Calu3 (cell line): ENCODE results near the gene PRICKLE1. TPM values are rescaled to one million over a fixed set of nuclear protein-coding genes. Genes with fewer than 3 reads are reported as not detected.

Experiments used
- BruUV-seq: library from RNA; stranded (reverse); fragments of 400-500 nt; replicated peaks from 2 replicates; lab custom pipeline; 2021; lab: Mats Ljungman, UMichigan
- CTCF ChIA-PET: fragments of 300-600 bp; sonication (Branson Sonifier 250); formaldehyde crosslinking; loops from one replicate; lab custom pipeline; 2022; ENCODE audit warnings: antibody characterized with exemption; lab: Charles Lee
- DNase-seq: peaks from one replicate; pipeline ENCODE4 v3.0.0; 2022
- H3K27ac Mint-ChIP-seq: one replicate; pipeline ENCODE4 v1.8.0; 2022; ENCODE audit warnings: mixed read lengths; ENCODE audit not compliant: unreplicated experiment
- H3K27me3 Mint-ChIP-seq: one replicate; pipeline ENCODE4 v1.8.0; 2022; ENCODE audit warnings: mixed read lengths; ENCODE audit not compliant: unreplicated experiment
- H3K36me3 Mint-ChIP-seq: one replicate; pipeline ENCODE4 v1.8.0; 2022; ENCODE audit warnings: mild to moderate bottlenecking, moderate library complexity, mixed read lengths; ENCODE audit not compliant: insufficient read depth, unreplicated experiment
- H3K4me1 Mint-ChIP-seq: one replicate; pipeline ENCODE4 v1.8.0; 2022; ENCODE audit warnings: mild to moderate bottlenecking, low read depth, mixed read lengths; ENCODE audit not compliant: unreplicated experiment
- H3K4me3 Mint-ChIP-seq: one replicate; pipeline ENCODE4 v1.8.0; 2022; ENCODE audit warnings: mild to moderate bottlenecking, low read depth, moderate library complexity, mixed read lengths; ENCODE audit not compliant: unreplicated experiment
- H3K9me3 Mint-ChIP-seq: one replicate; pipeline ENCODE4 v1.8.0; 2022; ENCODE audit warnings: low read depth, mixed read lengths; ENCODE audit not compliant: unreplicated experiment
- CTCF ChIP-seq: fragments of 200-600 bp; IDR thresholded peaks from one replicate; pipeline ENCODE4 v1.8.0; 2022; ENCODE audit warnings: antibody characterized with exemption; ENCODE audit not compliant: unreplicated experiment
- intact Hi-C: fragments of 100-400 bp; cut with micrococcal nuclease; formaldehyde crosslinking; loops from one replicate; pipeline ENCODE4 v1.10.0; 2022; ENCODE audit not compliant: unreplicated experiment
- total RNA-seq: library from RNA; stranded (reverse); gene quantifications from 2 replicates; pipeline ENCODE4 v1.2.3, GENCODE V29; 2022

Gene PRICKLE1
- total RNA-seq, 1 experiment from 2014 or later = 12.7 TPM

GRCh38 chr12:42606471-42606870 lies 16.9 kb upstream of the PRICKLE1 start:
- DNase-seq = no peak
- no peak overlapping the region for H3K4me3 Mint-ChIP-seq
- H3K27ac Mint-ChIP-seq = no peak overlapping the region
- no peaks in the 10 kb centered on the region for H3K4me1 Mint-ChIP-seq
- BruUV-seq = no TSS peak
- TF ChIP-seq CTCF = no peak
- CTCF ChIA-PET = no interaction called here
- intact Hi-C loops = no loop called here
- H3K9me3 Mint-ChIP-seq = no peaks in the 10 kb centered on the region
- no peaks in the 10 kb centered on the region for H3K27me3 Mint-ChIP-seq
- no peaks in the 10 kb centered on the region for H3K36me3 Mint-ChIP-seq

GRCh38 chr12:42605685-42606084 lies 16.1 kb upstream of the PRICKLE1 start:
- no peak overlapping the region for H3K27ac Mint-ChIP-seq

GRCh38 chr12:42603246-42603990 lies 13.9 kb upstream of the PRICKLE1 start:
- no peaks in the 10 kb centered on the region for H3K4me1 Mint-ChIP-seq
- no peak overlapping the region for H3K4me3 Mint-ChIP-seq
- no peak overlapping the region for H3K27ac Mint-ChIP-seq
- TF ChIP-seq CTCF = no peak
- no peaks in the 10 kb centered on the region for H3K36me3 Mint-ChIP-seq
- BruUV-seq = no TSS peak
- no peaks in the 10 kb centered on the region for H3K9me3 Mint-ChIP-seq
- DNase-seq = no peak
- no peaks in the 10 kb centered on the region for H3K27me3 Mint-ChIP-seq
- intact Hi-C loops = no loop called here
- CTCF ChIA-PET = interaction anchor here (0.6 kb wide), 1 partner anchor 1417 kb away, joined by 3 read pairs; no protein-coding TSS in a partner anchor

More at GRCh38 chr12:42605685-42606084, 16.1 kb upstream of the PRICKLE1 start:
- no peaks in the 10 kb centered on the region for H3K9me3 Mint-ChIP-seq
- no peak for TF ChIP-seq CTCF
- no peaks in the 10 kb centered on the region for H3K27me3 Mint-ChIP-seq
- DNase-seq = no peak
- H3K4me1 Mint-ChIP-seq = no peaks in the 10 kb centered on the region
- H3K4me3 Mint-ChIP-seq = no peak overlapping the region
- intact Hi-C loops = no loop called here
- BruUV-seq = no TSS peak
- no peaks in the 10 kb centered on the region for H3K36me3 Mint-ChIP-seq
- CTCF ChIA-PET = no interaction called here

- Mint-ChIP-seq H3K27ac (no peak overlapping the region), H3K36me3 (peaks cover 13% of the 10 kb centered on the region), H3K4me1 (peaks cover 6% of the 10 kb centered on the region), H3K27me3 (no peaks in the 10 kb centered on the region), H3K9me3 (no peaks in the 10 kb centered on the region), H3K4me3 (no peak overlapping the region)
- BruUV-seq = no TSS peak
- no peak for TF ChIP-seq CTCF
- CTCF ChIA-PET = interaction anchor here (0.6 kb wide), 1 partner anchor 26 kb away, joined by 3 read pairs; no protein-coding TSS in a partner anchor
- no peak for DNase-seq
- intact Hi-C loops = no loop called here
Observed at GRCh38 chr12:42593874-42594273, 4.3 kb upstream of the PRICKLE1 start.
